HepG2 (cell line): ENCODE data around the gene MRGPRF. TPM values are rescaled to one million over a fixed set of nuclear protein-coding genes. Genes with fewer than 3 reads are reported as not detected.
A peak's percentile ranks its signal among the peaks of the same experiment; 100 is the strongest.

ENCODE experiments used
- HMGA1 ChIP-seq: sonication (generic); formaldehyde crosslinking; conservative IDR thresholded peaks from 2 replicates; pipeline ENCODE4 v1.4.0; 2020; ENCODE audit warnings: missing genetic modification reagents
- ISX ChIP-seq: sonication (generic); formaldehyde crosslinking; conservative IDR thresholded peaks from 2 replicates; pipeline ENCODE4 v1.5.0; 2020; ENCODE audit warnings: missing genetic modification reagents
- JUND ChIP-seq: sonication (generic); formaldehyde crosslinking; IDR thresholded peaks from 2 replicates; pipeline ENCODE4 v1.8.0; 2022; ENCODE audit warnings: mild to moderate bottlenecking, missing genetic modification reagents
- PHF20 ChIP-seq: sonication (generic); formaldehyde crosslinking; IDR thresholded peaks from 2 replicates; pipeline ENCODE4 v1.5.0; 2020; ENCODE audit warnings: mild to moderate bottlenecking, missing genetic modification reagents
- ZNF781 ChIP-seq: sonication (generic); formaldehyde crosslinking; IDR thresholded peaks from 2 replicates; pipeline ENCODE4 v1.5.1; 2020; ENCODE audit warnings: borderline replicate concordance, mild to moderate bottlenecking, missing genetic modification reagents; ENCODE audit errors: not compliant biosample characterization
- polyA plus RNA-seq, 8 experiments: library from polyadenylated mRNA; depleted of rRNA in 3 of 8; stranded (reverse) in 7 of 8; unstranded in 1 of 8; fragments of >200 nt; fragmentation: Illumina TruSeq in 4 of 8; extraction: Trizol in 4 of 8; gene quantifications; 2 replicates each; pipeline versions ENCODE4 v1.2.1 to v1.2.3, GENCODE V29; 2011 to 2016; ENCODE audit warnings: low read depth in 4 of 8, missing spikeins in 1 of 8, mixed read lengths in 1 of 8; ENCODE audit not compliant: insufficient read depth in 1 of 8
- total RNA-seq, 5 experiments: library from RNA; depleted of rRNA; stranded (reverse); fragments of >200 nt; fragmentation: Illumina TruSeq; extraction: Trizol; gene quantifications; 2 replicates each; pipeline ENCODE4 v1.2.3, GENCODE V29; 2016; ENCODE audit warnings: low read depth in 1 of 5
- TF ChIP-seq, protein P1 (sequence below): sonication (generic); formaldehyde crosslinking; IDR thresholded peaks from 2 replicates; pipeline ENCODE4 v1.4.0; 2020; ENCODE audit warnings: low read depth, mild to moderate bottlenecking, missing genetic modification reagents
- TF ChIP-seq, protein P2 (sequence below): sonication (generic); formaldehyde crosslinking; IDR thresholded peaks from 2 replicates; pipeline ENCODE4 v1.4.0; 2020; ENCODE audit warnings: missing genetic modification reagents
- TF ChIP-seq, protein P3 (sequence below): sonication (generic); formaldehyde crosslinking; IDR thresholded peaks from 2 replicates; pipeline ENCODE4 v1.5.0; 2020; ENCODE audit warnings: missing genetic modification reagents
- TF ChIP-seq, protein P4 (sequence below): sonication (generic); formaldehyde crosslinking; IDR thresholded peaks from 2 replicates; pipeline ENCODE4 v1.5.0; 2020; ENCODE audit warnings: mild to moderate bottlenecking, missing genetic modification reagents, borderline replicate concordance
- TF ChIP-seq, protein P5 (sequence below): sonication (generic); formaldehyde crosslinking; IDR thresholded peaks from 2 replicates; pipeline ENCODE4 v1.9.0; 2021; ENCODE audit warnings: missing genetic modification reagents, borderline replicate concordance
- TF ChIP-seq, protein P6 (sequence below): IDR thresholded peaks from 2 replicates; pipeline ENCODE4 v1.6.1; 2012; ENCODE audit warnings: low read length, improper control_type of control experiment
- TF ChIP-seq, protein P7 (sequence below): sonication (generic); formaldehyde crosslinking; IDR thresholded peaks from 2 replicates; pipeline ENCODE4 v1.4.0; 2020; ENCODE audit warnings: mild to moderate bottlenecking, missing genetic modification reagents

MRGPRF gene
- total and polyA plus RNA-seq, 2 of the 13 experiments (the other 11 are each of a cell fraction or from before 2014, with no cell fraction given) = not detected

DNA sequence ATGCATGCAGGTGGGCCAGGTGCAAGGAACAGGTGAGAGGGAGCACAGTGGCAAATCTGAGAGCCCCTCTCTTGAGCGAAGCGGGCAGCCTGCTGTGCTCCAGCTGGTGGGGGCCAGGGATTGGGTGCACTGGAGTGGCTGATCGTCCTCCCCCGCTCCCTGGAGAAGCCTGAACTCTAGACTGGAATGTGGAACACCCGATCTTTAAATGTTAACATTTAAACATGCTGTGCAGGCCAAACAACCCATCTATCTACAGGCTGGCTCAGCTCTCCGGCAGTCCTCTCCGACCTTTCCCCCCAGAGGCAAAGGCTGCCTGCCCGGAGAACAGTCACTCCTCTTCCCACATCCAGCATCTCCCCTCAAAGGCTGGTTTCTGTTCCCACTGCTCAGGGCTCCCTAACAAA lies 5.1 kb downstream of the MRGPRF start (continued):
- TF ChIP-seq, protein P1, sequence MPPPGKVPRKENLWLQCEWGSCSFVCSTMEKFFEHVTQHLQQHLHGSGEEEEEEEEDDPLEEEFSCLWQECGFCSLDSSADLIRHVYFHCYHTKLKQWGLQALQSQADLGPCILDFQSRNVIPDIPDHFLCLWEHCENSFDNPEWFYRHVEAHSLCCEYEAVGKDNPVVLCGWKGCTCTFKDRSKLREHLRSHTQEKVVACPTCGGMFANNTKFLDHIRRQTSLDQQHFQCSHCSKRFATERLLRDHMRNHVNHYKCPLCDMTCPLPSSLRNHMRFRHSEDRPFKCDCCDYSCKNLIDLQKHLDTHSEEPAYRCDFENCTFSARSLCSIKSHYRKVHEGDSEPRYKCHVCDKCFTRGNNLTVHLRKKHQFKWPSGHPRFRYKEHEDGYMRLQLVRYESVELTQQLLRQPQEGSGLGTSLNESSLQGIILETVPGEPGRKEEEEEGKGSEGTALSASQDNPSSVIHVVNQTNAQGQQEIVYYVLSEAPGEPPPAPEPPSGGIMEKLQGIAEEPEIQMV (CRISPR knock-in tag) = no peak
- no peak for TF ChIP-seq ZNF781 (CRISPR knock-in tag)
- TF ChIP-seq PHF20 (CRISPR knock-in tag) = no peak
- TF ChIP-seq, protein P2, sequence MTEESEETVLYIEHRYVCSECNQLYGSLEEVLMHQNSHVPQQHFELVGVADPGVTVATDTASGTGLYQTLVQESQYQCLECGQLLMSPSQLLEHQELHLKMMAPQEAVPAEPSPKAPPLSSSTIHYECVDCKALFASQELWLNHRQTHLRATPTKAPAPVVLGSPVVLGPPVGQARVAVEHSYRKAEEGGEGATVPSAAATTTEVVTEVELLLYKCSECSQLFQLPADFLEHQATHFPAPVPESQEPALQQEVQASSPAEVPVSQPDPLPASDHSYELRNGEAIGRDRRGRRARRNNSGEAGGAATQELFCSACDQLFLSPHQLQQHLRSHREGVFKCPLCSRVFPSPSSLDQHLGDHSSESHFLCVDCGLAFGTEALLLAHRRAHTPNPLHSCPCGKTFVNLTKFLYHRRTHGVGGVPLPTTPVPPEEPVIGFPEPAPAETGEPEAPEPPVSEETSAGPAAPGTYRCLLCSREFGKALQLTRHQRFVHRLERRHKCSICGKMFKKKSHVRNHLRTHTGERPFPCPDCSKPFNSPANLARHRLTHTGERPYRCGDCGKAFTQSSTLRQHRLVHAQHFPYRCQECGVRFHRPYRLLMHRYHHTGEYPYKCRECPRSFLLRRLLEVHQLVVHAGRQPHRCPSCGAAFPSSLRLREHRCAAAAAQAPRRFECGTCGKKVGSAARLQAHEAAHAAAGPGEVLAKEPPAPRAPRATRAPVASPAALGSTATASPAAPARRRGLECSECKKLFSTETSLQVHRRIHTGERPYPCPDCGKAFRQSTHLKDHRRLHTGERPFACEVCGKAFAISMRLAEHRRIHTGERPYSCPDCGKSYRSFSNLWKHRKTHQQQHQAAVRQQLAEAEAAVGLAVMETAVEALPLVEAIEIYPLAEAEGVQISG (CRISPR knock-in tag) = peak; percentile 14; the same call in 1 of the 2 replicates
- TF ChIP-seq, protein P3, sequence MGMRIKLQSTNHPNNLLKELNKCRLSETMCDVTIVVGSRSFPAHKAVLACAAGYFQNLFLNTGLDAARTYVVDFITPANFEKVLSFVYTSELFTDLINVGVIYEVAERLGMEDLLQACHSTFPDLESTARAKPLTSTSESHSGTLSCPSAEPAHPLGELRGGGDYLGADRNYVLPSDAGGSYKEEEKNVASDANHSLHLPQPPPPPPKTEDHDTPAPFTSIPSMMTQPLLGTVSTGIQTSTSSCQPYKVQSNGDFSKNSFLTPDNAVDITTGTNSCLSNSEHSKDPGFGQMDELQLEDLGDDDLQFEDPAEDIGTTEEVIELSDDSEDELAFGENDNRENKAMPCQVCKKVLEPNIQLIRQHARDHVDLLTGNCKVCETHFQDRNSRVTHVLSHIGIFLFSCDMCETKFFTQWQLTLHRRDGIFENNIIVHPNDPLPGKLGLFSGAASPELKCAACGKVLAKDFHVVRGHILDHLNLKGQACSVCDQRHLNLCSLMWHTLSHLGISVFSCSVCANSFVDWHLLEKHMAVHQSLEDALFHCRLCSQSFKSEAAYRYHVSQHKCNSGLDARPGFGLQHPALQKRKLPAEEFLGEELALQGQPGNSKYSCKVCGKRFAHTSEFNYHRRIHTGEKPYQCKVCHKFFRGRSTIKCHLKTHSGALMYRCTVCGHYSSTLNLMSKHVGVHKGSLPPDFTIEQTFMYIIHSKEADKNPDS = no peak
- TF ChIP-seq, protein P4, sequence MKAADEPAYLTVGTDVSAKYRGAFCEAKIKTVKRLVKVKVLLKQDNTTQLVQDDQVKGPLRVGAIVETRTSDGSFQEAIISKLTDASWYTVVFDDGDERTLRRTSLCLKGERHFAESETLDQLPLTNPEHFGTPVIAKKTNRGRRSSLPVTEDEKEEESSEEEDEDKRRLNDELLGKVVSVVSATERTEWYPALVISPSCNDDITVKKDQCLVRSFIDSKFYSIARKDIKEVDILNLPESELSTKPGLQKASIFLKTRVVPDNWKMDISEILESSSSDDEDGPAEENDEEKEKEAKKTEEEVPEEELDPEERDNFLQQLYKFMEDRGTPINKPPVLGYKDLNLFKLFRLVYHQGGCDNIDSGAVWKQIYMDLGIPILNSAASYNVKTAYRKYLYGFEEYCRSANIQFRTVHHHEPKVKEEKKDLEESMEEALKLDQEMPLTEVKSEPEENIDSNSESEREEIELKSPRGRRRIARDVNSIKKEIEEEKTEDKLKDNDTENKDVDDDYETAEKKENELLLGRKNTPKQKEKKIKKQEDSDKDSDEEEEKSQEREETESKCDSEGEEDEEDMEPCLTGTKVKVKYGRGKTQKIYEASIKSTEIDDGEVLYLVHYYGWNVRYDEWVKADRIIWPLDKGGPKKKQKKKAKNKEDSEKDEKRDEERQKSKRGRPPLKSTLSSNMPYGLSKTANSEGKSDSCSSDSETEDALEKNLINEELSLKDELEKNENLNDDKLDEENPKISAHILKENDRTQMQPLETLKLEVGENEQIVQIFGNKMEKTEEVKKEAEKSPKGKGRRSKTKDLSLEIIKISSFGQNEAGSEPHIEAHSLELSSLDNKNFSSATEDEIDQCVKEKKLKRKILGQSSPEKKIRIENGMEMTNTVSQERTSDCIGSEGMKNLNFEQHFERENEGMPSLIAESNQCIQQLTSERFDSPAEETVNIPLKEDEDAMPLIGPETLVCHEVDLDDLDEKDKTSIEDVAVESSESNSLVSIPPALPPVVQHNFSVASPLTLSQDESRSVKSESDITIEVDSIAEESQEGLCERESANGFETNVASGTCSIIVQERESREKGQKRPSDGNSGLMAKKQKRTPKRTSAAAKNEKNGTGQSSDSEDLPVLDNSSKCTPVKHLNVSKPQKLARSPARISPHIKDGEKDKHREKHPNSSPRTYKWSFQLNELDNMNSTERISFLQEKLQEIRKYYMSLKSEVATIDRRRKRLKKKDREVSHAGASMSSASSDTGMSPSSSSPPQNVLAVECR (CRISPR knock-in tag) = no peak; the same call in 1 of the 2 replicates
- TF ChIP-seq, protein P5, sequence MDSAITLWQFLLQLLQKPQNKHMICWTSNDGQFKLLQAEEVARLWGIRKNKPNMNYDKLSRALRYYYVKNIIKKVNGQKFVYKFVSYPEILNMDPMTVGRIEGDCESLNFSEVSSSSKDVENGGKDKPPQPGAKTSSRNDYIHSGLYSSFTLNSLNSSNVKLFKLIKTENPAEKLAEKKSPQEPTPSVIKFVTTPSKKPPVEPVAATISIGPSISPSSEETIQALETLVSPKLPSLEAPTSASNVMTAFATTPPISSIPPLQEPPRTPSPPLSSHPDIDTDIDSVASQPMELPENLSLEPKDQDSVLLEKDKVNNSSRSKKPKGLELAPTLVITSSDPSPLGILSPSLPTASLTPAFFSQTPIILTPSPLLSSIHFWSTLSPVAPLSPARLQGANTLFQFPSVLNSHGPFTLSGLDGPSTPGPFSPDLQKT = no peak
- TF ChIP-seq ISX (CRISPR knock-in tag) = no peak
- TF ChIP-seq, protein P6, sequence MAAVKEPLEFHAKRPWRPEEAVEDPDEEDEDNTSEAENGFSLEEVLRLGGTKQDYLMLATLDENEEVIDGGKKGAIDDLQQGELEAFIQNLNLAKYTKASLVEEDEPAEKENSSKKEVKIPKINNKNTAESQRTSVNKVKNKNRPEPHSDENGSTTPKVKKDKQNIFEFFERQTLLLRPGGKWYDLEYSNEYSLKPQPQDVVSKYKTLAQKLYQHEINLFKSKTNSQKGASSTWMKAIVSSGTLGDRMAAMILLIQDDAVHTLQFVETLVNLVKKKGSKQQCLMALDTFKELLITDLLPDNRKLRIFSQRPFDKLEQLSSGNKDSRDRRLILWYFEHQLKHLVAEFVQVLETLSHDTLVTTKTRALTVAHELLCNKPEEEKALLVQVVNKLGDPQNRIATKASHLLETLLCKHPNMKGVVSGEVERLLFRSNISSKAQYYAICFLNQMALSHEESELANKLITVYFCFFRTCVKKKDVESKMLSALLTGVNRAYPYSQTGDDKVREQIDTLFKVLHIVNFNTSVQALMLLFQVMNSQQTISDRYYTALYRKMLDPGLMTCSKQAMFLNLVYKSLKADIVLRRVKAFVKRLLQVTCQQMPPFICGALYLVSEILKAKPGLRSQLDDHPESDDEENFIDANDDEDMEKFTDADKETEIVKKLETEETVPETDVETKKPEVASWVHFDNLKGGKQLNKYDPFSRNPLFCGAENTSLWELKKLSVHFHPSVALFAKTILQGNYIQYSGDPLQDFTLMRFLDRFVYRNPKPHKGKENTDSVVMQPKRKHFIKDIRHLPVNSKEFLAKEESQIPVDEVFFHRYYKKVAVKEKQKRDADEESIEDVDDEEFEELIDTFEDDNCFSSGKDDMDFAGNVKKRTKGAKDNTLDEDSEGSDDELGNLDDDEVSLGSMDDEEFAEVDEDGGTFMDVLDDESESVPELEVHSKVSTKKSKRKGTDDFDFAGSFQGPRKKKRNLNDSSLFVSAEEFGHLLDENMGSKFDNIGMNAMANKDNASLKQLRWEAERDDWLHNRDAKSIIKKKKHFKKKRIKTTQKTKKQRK = no peak
- TF ChIP-seq, protein P7, sequence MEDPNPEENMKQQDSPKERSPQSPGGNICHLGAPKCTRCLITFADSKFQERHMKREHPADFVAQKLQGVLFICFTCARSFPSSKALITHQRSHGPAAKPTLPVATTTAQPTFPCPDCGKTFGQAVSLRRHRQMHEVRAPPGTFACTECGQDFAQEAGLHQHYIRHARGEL (CRISPR knock-in tag) = no peak
- no peak for TF ChIP-seq HMGA1 (CRISPR knock-in tag)
- no peak for TF ChIP-seq JUND (CRISPR knock-in tag)
